Measurements from ENCODE around the gene CUL2. TPM values are rescaled to one million over a fixed set of nuclear protein-coding genes. Genes with fewer than 3 reads are reported as not detected.
"Not testable (repeated sequence)": the region's sequence is repeated elsewhere in the genome, so short reads cannot be mapped to it uniquely, and the experiment has no call there.

Gene CUL2
- total and polyA plus RNA-seq, 9 donors: 10.5 to 33.0 (median 23.6) TPM

- Histone ChIP-seq H3K27ac (no peak overlapping the region), H3K4me3 (no peak overlapping the region), H3K36me3 (no peaks in the 10 kb centered on the region), H3K27me3 (no peaks in the 10 kb centered on the region), H3K9me3 (no peaks in the 10 kb centered on the region), H3K4me1 (ENCODE audit: insufficient read depth) (no peaks in the 10 kb centered on the region)
- no peak for DNase-seq
- intact Hi-C loops (cut with DNase I): loop anchor here in 1 of 4 donors (10.0 kb wide), 1 partner anchor 334 kb away; no protein-coding TSS in a partner anchor
- 91 to 95% (median 94%) methylated on average over 3 of the region's 3 CpGs for WGBS, 3 donors
- TF ChIP-seq POLR2A (IDR thresholded peaks at IDR 0.05): no peak
- no peak for TF ChIP-seq EP300 (IDR thresholded peaks at IDR 0.05)
Observed at GRCh38 chr10:34998940-34999339, 91.2 kb downstream of the CUL2 start.

- TF ChIP-seq POLR2A (IDR thresholded peaks at IDR 0.05) (no peak), EP300 (IDR thresholded peaks at IDR 0.05) (no peak), CTCF (IDR thresholded peaks at IDR 0.05) (no peak)
- Histone ChIP-seq H3K27ac (no peak overlapping the region), H3K36me3 (no peaks in the 10 kb centered on the region), H3K4me1 (ENCODE audit: insufficient read depth) (no peaks in the 10 kb centered on the region), H3K9me3 (no peaks in the 10 kb centered on the region), H3K4me3 (no peak overlapping the region), H3K27me3 (no peaks in the 10 kb centered on the region)
- 77 to 80% (median 78%) methylated on average over 6 of the region's 6 CpGs for WGBS, 3 donors
- intact Hi-C loops (cut with DNase I): loop anchor here in 1 of 4 donors (10.0 kb wide), 1 partner anchor 332 kb away; no protein-coding TSS in a partner anchor
- no peak for DNase-seq
Observed at GRCh38 chr10:34996843-34997242, 93.3 kb downstream of the CUL2 start.

GRCh38 chr10:34995925-34996324 is 94.2 kb downstream of the CUL2 start:
- 58 to 74% (median 61%) methylated on average over 2 of the region's 2 CpGs for WGBS, 3 donors
- TF ChIP-seq EP300 (IDR thresholded peaks at IDR 0.05): no peak
- no peak for TF ChIP-seq CTCF (IDR thresholded peaks at IDR 0.05)
- no peak for TF ChIP-seq POLR2A (IDR thresholded peaks at IDR 0.05)

GRCh38 chr10:34994565-34995142 is 95.5 kb downstream of the CUL2 start:
- no peaks in the 10 kb centered on the region for H3K4me1 ChIP-seq (ENCODE audit: insufficient read depth)
- TF ChIP-seq CTCF (IDR thresholded peaks at IDR 0.05) (peak; percentile 29 to 43 (median 38)), EP300 (IDR thresholded peaks at IDR 0.05) (no peak), POLR2A (IDR thresholded peaks at IDR 0.05) (no peak)
- DNase-seq: peak; percentile 34 to 48 (median 44)
- no peak overlapping the region for H3K27ac ChIP-seq
- H3K36me3 ChIP-seq: no peaks in the 10 kb centered on the region
- H3K4me3 ChIP-seq: no peak overlapping the region
- 12 to 22% (median 18%) methylated on average over 7 of the region's 7 CpGs for WGBS, 3 donors
- intact Hi-C loops (cut with DNase I): loop anchor here in 1 of 4 donors (10.0 kb wide), 1 partner anchor 330 kb away; no protein-coding TSS in a partner anchor
- no peaks in the 10 kb centered on the region for H3K27me3 ChIP-seq
- no peaks in the 10 kb centered on the region for H3K9me3 ChIP-seq

More at GRCh38 chr10:34995925-34996324, 94.2 kb downstream of the CUL2 start:
- intact Hi-C loops (cut with DNase I): loop anchor here in 1 of 4 donors (10.0 kb wide), 1 partner anchor 331 kb away; no protein-coding TSS in a partner anchor
- H3K4me1 ChIP-seq (ENCODE audit: insufficient read depth): no peaks in the 10 kb centered on the region
- no peaks in the 10 kb centered on the region for H3K9me3 ChIP-seq
- no peaks in the 10 kb centered on the region for H3K27me3 ChIP-seq
- H3K36me3 ChIP-seq: no peaks in the 10 kb centered on the region
- no peak for DNase-seq
- H3K4me3 ChIP-seq: no peak overlapping the region
- H3K27ac ChIP-seq: no peak overlapping the region

- DNase-seq: no peak
- 98 to 100% (median 100%) methylated on average over 1 of the region's 1 CpG for WGBS, 3 donors
- Histone ChIP-seq H3K27ac (no peak overlapping the region), H3K9me3 (no peaks in the 10 kb centered on the region), H3K4me3 (no peak overlapping the region), H3K27me3 (no peaks in the 10 kb centered on the region), H3K4me1 (ENCODE audit: insufficient read depth) (no peaks in the 10 kb centered on the region), H3K36me3 (no peaks in the 10 kb centered on the region)
- TF ChIP-seq POLR2A (IDR thresholded peaks at IDR 0.05): no peak
- TF ChIP-seq CTCF (IDR thresholded peaks at IDR 0.05): no peak
- TF ChIP-seq EP300 (IDR thresholded peaks at IDR 0.05): no peak
- intact Hi-C loops (cut with DNase I): loop anchor here in 1 of 4 donors (10.0 kb wide), 1 partner anchor 329 kb away; no protein-coding TSS in a partner anchor
Observed at GRCh38 chr10:34993782-34994181, 96.4 kb downstream of the CUL2 start.

GRCh38 chr10:34991117-34991516 is 99.0 kb downstream of the CUL2 start:
- H3K27me3 ChIP-seq; DNase-seq; H3K27ac ChIP-seq; H3K9me3 ChIP-seq; H3K36me3 ChIP-seq; H3K4me3 ChIP-seq; H3K4me1 ChIP-seq (ENCODE audit: insufficient read depth): not testable (repeated sequence)
- WGBS, 3 donors: 93 to 97% (median 95%) methylated on average over 1 of the region's 1 CpG
- intact Hi-C loops (cut with DNase I): loop anchor here in 1 of 4 donors (10.0 kb wide), 1 partner anchor 326 kb away; no protein-coding TSS in a partner anchor
